Left colon (tissue), 2 donors: ENCODE results near the gene OR4D10. TPM values are rescaled to one million over a fixed set of nuclear protein-coding genes. Genes with fewer than 3 reads are reported as not detected.
"Not testable (repeated sequence)": the region's sequence is repeated elsewhere in the genome, so short reads cannot be mapped to it uniquely, and the experiment has no call there.

ENCODE experiments used
- ATAC-seq: fragments of 200-7000 bp; cut with Tn5 transposase; one replicate; pipeline ENCODE4 v1.9.1; 2020; ENCODE audit warnings: mild to moderate bottlenecking, moderate library complexity
- DNase-seq, 2 donors: peaks; one replicate each; pipeline ENCODE4 v3.0.0-alpha.2; 2020
- intact Hi-C, 2 donors: fragments of 100-400 bp; cut with DNase I in 1 of 2; cut with micrococcal nuclease in 1 of 2; formaldehyde crosslinking; loops; one replicate each; pipeline versions ENCODE4 v1.11.2 to v1.14.0; 2022; cut with DNase I, micrococcal nuclease
- long read RNA-seq: library from polyadenylated mRNA; unstranded; transcript quantifications from one replicate; pipeline ENCODE4 v2.0.0, GENCODE V29; 2021
- total RNA-seq, 2 donors: library from RNA; stranded (reverse); fragmentation: NEBNext Ultra II Directional; extraction: Animal tissue kit (Norgen Biotek cat#: 25700); gene quantifications; one replicate each; pipeline ENCODE4 v1.2.1, GENCODE V29; 2021
- donor health status: DM: no; HTN: no; CAD: no.
- donor health status: DM: yes; HTN: yes; CAD: no.

OR4D10 gene
- total RNA-seq = not detected
- long read RNA-seq = 0 reads

GRCh38 chr11:59473015-59473414 is at the start of gene OR4D10:
OR4D10 (plus strand) TSS chr11:59473315; CDS start chr11:59477430, 4,115 bp downstream.
- DNase-seq (no peak), ATAC-seq (no peak)
- intact Hi-C loops = no loop called here

GRCh38 chr11:59423835-59424234 is 49.3 kb upstream of the OR4D10 start:
- DNase-seq (no peak), ATAC-seq (no peak)
- intact Hi-C loops = no loop called here

GRCh38 chr11:59425131-59425530 is 48.0 kb upstream of the OR4D10 start:
- no peak for DNase-seq
- ATAC-seq = no peak
- intact Hi-C loops = no loop called here

GRCh38 chr11:59426361-59427067 is 46.6 kb upstream of the OR4D10 start, which contains the start of gene OR5A2:
OR5A2 (minus strand) TSS chr11:59426413; CDS start chr11:59422953, 3,460 bp downstream.
- ATAC-seq = no peak
- no peak for DNase-seq
- intact Hi-C loops = no loop called here

GRCh38 chr11:59427068-59427382 is 46.1 kb upstream of the OR4D10 start:
- ATAC-seq = no peak

GRCh38 chr11:59429924-59430516 is 43.1 kb upstream of the OR4D10 start:
- peak in 1 of 2 donors; percentile 4 for DNase-seq
- intact Hi-C loops = no loop called here
- ATAC-seq = peak; percentile 51

More at GRCh38 chr11:59427068-59427382, 46.1 kb upstream of the OR4D10 start:
- intact Hi-C loops = no loop called here
- no peak for DNase-seq

- ATAC-seq (no peak), DNase-seq (no peak)
- intact Hi-C loops = no loop called here
Measured at GRCh38 chr11:59436169-59436568, 36.9 kb upstream of the OR4D10 start, which contains the start of gene OR5A1. OR5A1 (plus strand) TSS chr11:59436469; CDS start chr11:59443169, 6,700 bp downstream.

- DNase-seq (no peak), ATAC-seq (no peak)
- intact Hi-C loops = no loop called here
Measured at GRCh38 chr11:59437770-59438169, 35.3 kb upstream of the OR4D10 start.

GRCh38 chr11:59445624-59446023 is 27.5 kb upstream of the OR4D10 start:
- DNase-seq, ATAC-seq, intact Hi-C loops: not testable (repeated sequence)

GRCh38 chr11:59448484-59448883 is 24.6 kb upstream of the OR4D10 start:
- no peak for DNase-seq
- no peak for ATAC-seq
- intact Hi-C loops = no loop called here

GRCh38 chr11:59456661-59457060 is 16.5 kb upstream of the OR4D10 start, which contains the start of gene OR4D6:
OR4D6 (plus strand) TSS chr11:59456961; CDS start chr11:59456961, 0 bp downstream.
- intact Hi-C loops = no loop called here
- no peak for ATAC-seq
- DNase-seq = no peak

- intact Hi-C loops = no loop called here
- no peak for ATAC-seq
- no peak for DNase-seq
Measured at GRCh38 chr11:59459916-59460315, 13.2 kb upstream of the OR4D10 start.

- intact Hi-C loops = no loop called here
- DNase-seq (peak in 1 of 2 donors; percentile 4), ATAC-seq (no peak)
Measured at GRCh38 chr11:59463190-59463641, 9.9 kb upstream of the OR4D10 start.

GRCh38 chr11:59475176-59475575 is 2.1 kb downstream of the OR4D10 start:
- DNase-seq (no peak), ATAC-seq (no peak)
- intact Hi-C loops = no loop called here

- DNase-seq = no peak
- intact Hi-C loops = no loop called here
- ATAC-seq = no peak
Measured at GRCh38 chr11:59479906-59480305, 6.8 kb downstream of the OR4D10 start.

GRCh38 chr11:59480359-59480758 is 7.2 kb downstream of the OR4D10 start:
- intact Hi-C loops = no loop called here
- ATAC-seq (no peak), DNase-seq (no peak)

GRCh38 chr11:59501931-59502330 is 28.8 kb downstream of the OR4D10 start:
- DNase-seq (no peak), ATAC-seq (no peak)
- intact Hi-C loops = no loop called here

GRCh38 chr11:59503276-59503675 is 30.2 kb downstream of the OR4D10 start, which contains the start of gene OR4D11:
OR4D11 (plus strand) TSS chr11:59503576; CDS start chr11:59503576, 0 bp downstream.
- intact Hi-C loops = no loop called here
- DNase-seq (no peak), ATAC-seq (no peak)

GRCh38 chr11:59510941-59511589 is 38.0 kb downstream of the OR4D10 start, which contains the start of gene OR4D9:
OR4D9 (plus strand) TSS chr11:59511539; CDS start chr11:59514913, 3,374 bp downstream.
- DNase-seq (no peak), ATAC-seq (no peak)
- intact Hi-C loops = no loop called here

GRCh38 chr11:59511675-59512074 is 38.6 kb downstream of the OR4D10 start:
- intact Hi-C loops = no loop called here
- DNase-seq (no peak), ATAC-seq (no peak)
